ENCODE measurements around the gene HOOK2. TPM values are rescaled to one million over a fixed set of nuclear protein-coding genes. Genes with fewer than 3 reads are reported as not detected.
A peak's percentile ranks its signal among the peaks of the same experiment; 100 is the strongest.

Gene HOOK2
- total and polyA plus RNA-seq, 5 experiments from 2014 or later: 3.0 to 27.0 (median 4.3) TPM

- POLR2A ChIA-PET: interaction anchor here (0.5 to 14.5 kb wide), 32 partner anchors 9 to 1726 kb away, joined by 3 to 1021 read pairs (median 5); partner anchors contain the start of genes CALR, DHPS, DNAJB1 and FBXW9
- ATAC-seq: no peak
- peak overlapping the region; percentile 85 to 99 (median 96) for H3K4me3 Mint-ChIP-seq
These were observed 16.9 kb upstream of the HOOK2 start for GRCh38 chr19:12792051-12792852.

GRCh38 chr19:12791345-12792050 is 16.1 kb upstream of the HOOK2 start, which contains the start of gene JUNB:
TSS of gene JUNB (plus strand) at chr19:12791486. CDS start at chr19:12791772, 286 bp downstream.
- peaks cover 0 to 4% (median 0%) of the 10 kb centered on the region in 9 donors for H3K9me3 Mint-ChIP-seq
- POLR2A ChIA-PET: interaction anchor here (0.5 to 14.5 kb wide), 31 partner anchors 10 to 1095 kb away, joined by 3 to 1021 read pairs (median 5); partner anchors contain the start of genes CALR, DHPS, FBXW9 and GCDH
- DNase-seq: peak; percentile 95 to 99 (median 98)
- peak within 1 kb of the TSS; percentile 91 to 99 (median 96) for H3K4me3 Mint-ChIP-seq
- H3K27me3 Mint-ChIP-seq: peaks cover 0 to 4% (median 0%) of the 10 kb centered on the region in 5 donors
- peaks cover 1 to 8% (median 5%) of the 10 kb centered on the region in 3 donors for H3K36me3 Mint-ChIP-seq
- ATAC-seq: peak; percentile 43 to 47
- H3K4me1 Mint-ChIP-seq: peaks cover 31 to 60% (median 49%) of the 10 kb centered on the region in 4 donors
- H3K27ac Mint-ChIP-seq: peak within 1 kb of the TSS; percentile 97 to 100 (median 100)

More at GRCh38 chr19:12792051-12792852, 16.9 kb upstream of the HOOK2 start:
- H3K27me3 Mint-ChIP-seq: peaks cover 0 to 4% (median 0%) of the 10 kb centered on the region in 5 donors
- H3K27ac Mint-ChIP-seq: peak overlapping the region; percentile 92 to 100 (median 100)
- H3K9me3 Mint-ChIP-seq: peaks cover 0 to 4% (median 0%) of the 10 kb centered on the region in 9 donors
- DNase-seq: peak; percentile 53 to 87 (median 72)
- H3K4me1 Mint-ChIP-seq: peaks cover 32 to 57% (median 49%) of the 10 kb centered on the region in 4 donors
- peaks cover 1 to 14% (median 5%) of the 10 kb centered on the region in 3 donors for H3K36me3 Mint-ChIP-seq

DNA sequence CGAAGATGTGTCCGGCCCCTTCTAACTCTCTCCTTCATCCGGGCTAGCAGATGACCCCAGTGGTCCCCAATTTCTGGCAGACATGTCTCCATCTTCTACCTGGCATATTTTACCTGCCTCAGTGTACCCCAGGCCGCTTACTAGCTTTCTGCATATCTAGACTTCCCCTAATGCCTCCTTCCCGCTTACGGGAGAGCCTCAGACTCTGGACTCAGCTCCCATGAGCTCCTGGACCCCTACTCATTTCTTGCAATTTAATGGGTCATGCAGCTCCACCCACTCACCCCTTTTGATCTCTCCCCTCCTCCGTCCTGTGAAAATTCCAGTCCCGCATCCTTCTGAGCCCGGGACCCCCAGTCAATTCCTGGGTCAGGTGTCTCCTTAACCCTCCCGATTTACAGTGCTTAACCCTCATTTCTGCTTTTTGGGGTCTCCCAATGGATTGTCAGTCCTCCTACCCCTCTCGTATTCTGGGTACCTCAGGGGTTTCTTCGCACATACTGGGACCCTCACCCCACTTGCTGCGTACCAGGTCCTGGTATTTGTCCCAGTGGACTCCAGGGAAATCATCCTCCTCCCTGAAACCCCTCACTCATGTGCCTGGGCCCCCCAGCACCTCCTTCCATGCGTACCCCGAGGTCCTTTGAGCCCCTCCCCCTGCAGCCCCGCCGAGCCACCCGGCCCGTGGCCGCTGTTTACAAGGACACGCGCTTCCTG is 15.4 kb upstream of the HOOK2 start:
- Mint-ChIP-seq H3K4me3 (peak overlapping the region; percentile 91 to 99 (median 96)), H3K27me3 (peaks cover 0 to 4% (median 0%) of the 10 kb centered on the region in 5 donors), H3K36me3 (peaks cover 1 to 7% (median 5%) of the 10 kb centered on the region in 3 donors), H3K27ac (peak overlapping the region; percentile 97 to 100 (median 100)), H3K9me3 (peaks cover 0 to 4% (median 0%) of the 10 kb centered on the region in 9 donors), H3K4me1 (peaks cover 24 to 56% (median 42%) of the 10 kb centered on the region in 4 donors)
- POLR2A ChIA-PET: interaction anchor here (0.6 to 14.5 kb wide), 22 partner anchors 11 to 538 kb away, joined by 3 to 1021 read pairs (median 5); partner anchors contain the start of genes CALR, DHPS, FBXW9 and GCDH
- no peak for DNase-seq
- no peak for ATAC-seq

- DNase-seq (peak; percentile 82 to 96 (median 90)), ATAC-seq (peak; percentile 35 to 38)
- POLR2A ChIA-PET: interaction anchor here (0.6 to 14.5 kb wide), 10 partner anchors 8 to 501 kb away, joined by 3 to 1021 read pairs (median 11); partner anchors contain the start of genes CALR, FBXW9, GET3 and HOOK2
- H3K36me3 Mint-ChIP-seq: peaks cover 1 to 7% (median 5%) of the 10 kb centered on the region in 3 donors
- peaks cover 0 to 4% (median 0%) of the 10 kb centered on the region in 5 donors for H3K27me3 Mint-ChIP-seq
- H3K9me3 Mint-ChIP-seq: peaks cover 0 to 4% (median 0%) of the 10 kb centered on the region in 9 donors
- H3K4me3 Mint-ChIP-seq: peak overlapping the region; percentile 91 to 99 (median 96)
- H3K27ac Mint-ChIP-seq: peak overlapping the region; percentile 97 to 100 (median 100)
- peaks cover 22 to 50% (median 39%) of the 10 kb centered on the region in 4 donors for H3K4me1 Mint-ChIP-seq
These were observed 14.7 kb upstream of the HOOK2 start for GRCh38 chr19:12789904-12790619.

- Mint-ChIP-seq H3K36me3 (peaks cover 1 to 7% (median 5%) of the 10 kb centered on the region in 3 donors), H3K9me3 (peaks cover 0 to 4% (median 0%) of the 10 kb centered on the region in 9 donors), H3K4me3 (peak overlapping the region; percentile 68 to 99 (median 80)), H3K27ac (peak overlapping the region in 9 of 10 donors; percentile 94 to 100 (median 98)), H3K4me1 (peaks cover 20 to 42% (median 33%) of the 10 kb centered on the region in 4 donors), H3K27me3 (peaks cover 0 to 4% (median 0%) of the 10 kb centered on the region in 5 donors)
- DNase-seq (peak in 3 of 10 donors; percentile 21 to 48 (median 44)), ATAC-seq (no peak)
- POLR2A ChIA-PET: interaction anchor here (0.6 to 2.9 kb wide), 3 partner anchors 9 to 310 kb away, joined by 4 to 34 read pairs (median 4); no protein-coding TSS in a partner anchor
These were observed 13.9 kb upstream of the HOOK2 start for GRCh38 chr19:12789098-12789903.

DNA sequence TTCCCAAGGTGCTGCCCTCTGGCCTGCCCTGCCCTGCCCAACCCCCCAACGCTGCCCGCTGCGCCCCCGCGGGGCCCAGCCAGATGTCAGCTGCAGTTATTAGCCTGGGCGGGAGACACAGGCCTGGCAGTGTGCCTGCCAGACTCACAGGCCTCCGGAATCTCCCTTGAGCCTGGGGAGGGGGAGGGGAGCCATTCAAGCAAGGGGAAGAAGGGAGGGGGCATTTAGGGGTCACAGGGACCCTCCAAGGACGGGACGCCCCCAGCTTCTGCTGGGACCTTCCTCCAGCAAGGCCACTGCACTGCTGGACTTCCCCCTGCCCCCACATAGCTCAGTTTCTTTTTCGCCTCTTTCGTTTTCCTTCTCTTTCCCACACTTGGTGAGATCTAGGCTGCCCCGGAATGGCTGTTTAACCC is 13.3 kb upstream of the HOOK2 start:
- Mint-ChIP-seq H3K4me1 (peaks cover 17 to 39% (median 28%) of the 10 kb centered on the region in 4 donors), H3K4me3 (peak overlapping the region; percentile 68 to 99 (median 80)), H3K9me3 (peaks cover 0 to 4% (median 0%) of the 10 kb centered on the region in 9 donors), H3K27me3 (peaks cover 0 to 4% (median 0%) of the 10 kb centered on the region in 5 donors), H3K27ac (peak overlapping the region in 9 of 10 donors; percentile 94 to 98 (median 98)), H3K36me3 (peaks cover 1 to 7% (median 5%) of the 10 kb centered on the region in 3 donors)
- DNase-seq (peak in 3 of 10 donors; percentile 37 to 51 (median 42)), ATAC-seq (no peak)
- POLR2A ChIA-PET: interaction anchor here (1.1 to 2.9 kb wide), 2 partner anchors 11 to 311 kb away, joined by 4 to 34 read pairs; no protein-coding TSS in a partner anchor

- peaks cover 0 to 5% (median 4%) of the 10 kb centered on the region in 3 donors for H3K36me3 Mint-ChIP-seq
- H3K4me1 Mint-ChIP-seq: peaks cover 20 to 45% (median 29%) of the 10 kb centered on the region in 4 donors
- POLR2A ChIA-PET: interaction anchor here (1.1 to 2.9 kb wide), 2 partner anchors 11 to 311 kb away, joined by 4 to 34 read pairs; no protein-coding TSS in a partner anchor
- no peak for DNase-seq
- H3K4me3 Mint-ChIP-seq: peak overlapping the region in 3 of 10 donors; percentile 37 to 89 (median 63)
- peaks cover 0 to 2% (median 0%) of the 10 kb centered on the region in 9 donors for H3K9me3 Mint-ChIP-seq
- H3K27me3 Mint-ChIP-seq: peaks cover 0 to 2% (median 0%) of the 10 kb centered on the region in 5 donors
- H3K27ac Mint-ChIP-seq: peak overlapping the region in 9 of 10 donors; percentile 85 to 98 (median 98)
- ATAC-seq: no peak
These were observed 12.8 kb upstream of the HOOK2 start for GRCh38 chr19:12788042-12788681.

- no peaks in the 10 kb centered on the region for H3K36me3 Mint-ChIP-seq
- DNase-seq (no peak), ATAC-seq (no peak)
- POLR2A ChIA-PET: interaction anchor here (2.9 kb wide), 1 partner anchor 10 kb away, joined by 34 read pairs; no protein-coding TSS in a partner anchor
- peaks cover 0 to 2% (median 0%) of the 10 kb centered on the region in 5 donors for H3K27me3 Mint-ChIP-seq
- peak overlapping the region in 1 of 10 donors; percentile 28 for H3K4me3 Mint-ChIP-seq
- H3K4me1 Mint-ChIP-seq: peaks cover 20 to 47% (median 27%) of the 10 kb centered on the region in 4 donors
- H3K27ac Mint-ChIP-seq: peak overlapping the region in 8 of 10 donors; percentile 29 to 98 (median 92)
- no peaks in the 10 kb centered on the region for H3K9me3 Mint-ChIP-seq
These were observed 12.1 kb upstream of the HOOK2 start for GRCh38 chr19:12787458-12787857.

GRCh38 chr19:12786952-12787351 is 11.6 kb upstream of the HOOK2 start:
- Mint-ChIP-seq H3K27me3 (peaks cover 0 to 2% (median 0%) of the 10 kb centered on the region in 5 donors), H3K9me3 (no peaks in the 10 kb centered on the region), H3K27ac (peak overlapping the region in 9 of 10 donors; percentile 2 to 98 (median 86)), H3K36me3 (no peaks in the 10 kb centered on the region), H3K4me1 (peaks cover 23 to 50% (median 30%) of the 10 kb centered on the region in 4 donors), H3K4me3 (peak overlapping the region in 1 of 10 donors; percentile 28)
- DNase-seq: no peak
- no peak for ATAC-seq
- POLR2A ChIA-PET: interaction anchor here (2.9 kb wide), 1 partner anchor 9 kb away, joined by 34 read pairs; no protein-coding TSS in a partner anchor

Data from naive thymus-derived CD8-positive, alpha-beta T cell (primary cell).